K562 (cell line): ENCODE results near the gene ZBTB22. TPM values are rescaled to one million over a fixed set of nuclear protein-coding genes. Genes with fewer than 3 reads are reported as not detected.

Source experiments
- ATF7 ChIP-seq: fragments of 450-650 bp; IDR thresholded peaks from 2 replicates; pipeline ENCODE4 v1.7.1; 2014; ENCODE audit warnings: mild to moderate bottlenecking, moderate library complexity
- CC2D1A ChIP-seq: fragments of 450-650 bp; IDR thresholded peaks from 2 replicates; pipeline ENCODE4 v1.6.1; 2017; ENCODE audit warnings: mild to moderate bottlenecking
- CREB3 ChIP-seq: fragments of 450-650 bp; conservative IDR thresholded peaks from 2 replicates; pipeline ENCODE4 v1.6.1; 2016; ENCODE audit warnings: missing genetic modification characterization, low read depth, mild to moderate bottlenecking, missing compliant biosample characterization, moderate library complexity
- FOSL1 ChIP-seq: fragments of 200-800 bp; sonication (Bioruptor generic); conservative IDR thresholded peaks from 2 replicates; pipeline ENCODE4 v1.6.1; 2016; ENCODE audit warnings: missing genetic modification characterization, missing compliant biosample characterization
- GTF2A2 ChIP-seq: IDR thresholded peaks from 2 replicates; pipeline ENCODE4 v1.6.1; 2016; ENCODE audit warnings: mild to moderate bottlenecking, missing genetic modification characterization, missing compliant biosample characterization
- PRDM10 ChIP-seq: fragments of 450-650 bp; IDR thresholded peaks from 2 replicates; pipeline ENCODE4 v1.6.1; 2018; ENCODE audit not compliant: partially characterized antibody
- RERE ChIP-seq: sonication (generic); formaldehyde crosslinking; IDR thresholded peaks from 2 replicates; pipeline ENCODE4 v1.8.0; 2023; ENCODE audit warnings: missing genetic modification reagents, mild to moderate bottlenecking, borderline replicate concordance
- SAFB2 ChIP-seq: fragments of 200-400 bp; formaldehyde crosslinking; IDR thresholded peaks from 2 replicates; pipeline ENCODE4 v1.6.1; 2018; ENCODE audit warnings: borderline replicate concordance, low read length, low read depth, moderate library complexity; ENCODE audit not compliant: severe bottlenecking
- SMAD4 ChIP-seq: fragments of 250-450 bp; sonication (Bioruptor Pico); conservative IDR thresholded peaks from 2 replicates; pipeline ENCODE4 v1.8.0; 2021; ENCODE audit warnings: inconsistent platforms, mild to moderate bottlenecking, moderate library complexity
- SMARCA4 ChIP-seq: fragments of 450-650 bp; IDR thresholded peaks from 2 replicates; pipeline ENCODE4 v1.6.1; 2016
- TRIM25 ChIP-seq: fragments of 450-650 bp; IDR thresholded peaks from 2 replicates; pipeline ENCODE4 v1.7.0; 2016; ENCODE audit warnings: borderline replicate concordance
- ZNF197 ChIP-seq: fragments of 200-800 bp; sonication (Bioruptor generic); IDR thresholded peaks from 2 replicates; pipeline ENCODE4 v1.6.1; 2016; ENCODE audit warnings: low read depth, missing genetic modification characterization, missing compliant biosample characterization
- ZNF584 ChIP-seq: fragments of 200-800 bp; sonication (Bioruptor generic); IDR thresholded peaks from 2 replicates; pipeline ENCODE4 v1.6.1; 2016; ENCODE audit warnings: low read depth, mild to moderate bottlenecking, missing genetic modification characterization, missing compliant biosample characterization
- polyA plus RNA-seq, 8 experiments: library from polyadenylated mRNA; depleted of rRNA in 4 of 8; stranded (reverse) in 5 of 8; unstranded in 3 of 8; fragments of >200 nt; fragmentation: Nextera tagmentation in 2 of 8; fragmentation: Illumina TruSeq in 1 of 8; extraction: Ambion mirVana in 2 of 8; extraction: Trizol in 1 of 8; gene quantifications; 2 replicates each; pipeline versions ENCODE4 v1.2.1 to v1.2.3, GENCODE V29; 2011 to 2014; ENCODE audit warnings: inconsistent platforms in 1 of 8, missing spikeins in 1 of 8
- total RNA-seq, 7 experiments: library from RNA; depleted of rRNA in 6 of 7; stranded (reverse); fragments of >200 nt in 6 of 7; fragmentation: Illumina TruSeq in 2 of 7; extraction: Trizol in 2 of 7; gene quantifications; 2 replicates each; pipeline versions ENCODE4 v1.2.1 to v1.2.3, GENCODE V29; 2011 to 2021; ENCODE audit warnings: low replicate concordance in 1 of 7

The ZBTB22 gene
- total and polyA plus RNA-seq, 9 of the 15 experiments (the other 6 are each of a cell fraction or from before 2014, with no cell fraction given) = 0.21 to 11.9 (median 7.1) TPM

- TF ChIP-seq RERE (CRISPR knock-in tag) (no peak), SMAD4 (CRISPR knock-in tag) (no peak), SMARCA4 (0 out of 2 replicates have a peak, but pooled peaks have one; percentile 17), ZNF584 (no peak), ATF7 (0 out of 2 replicates have a peak, but pooled peaks have one; percentile 20), CREB3 (tag) (no peak), GTF2A2 (no peak), ZNF197 (CRISPR knock-in tag) (no peak), SAFB2 (no peak), TRIM25 (no peak), FOSL1 (tag) (no peak), CC2D1A (no peak), PRDM10 (no peak)
Measured at GRCh38 chr6:33312361-33313104, 5.0 kb downstream of the ZBTB22 start (continued).
